CD1c-positive myeloid dendritic cell (primary cell): ENCODE data around the gene ELK4.
A peak's percentile ranks its signal among the peaks of the same experiment; 100 is the strongest.

Source experiments
- DNase-seq: peaks from one replicate; pipeline ENCODE4 v3.0.0-alpha.2; 2016; ENCODE audit errors: extremely low spot score

ELK4 gene

DNA sequence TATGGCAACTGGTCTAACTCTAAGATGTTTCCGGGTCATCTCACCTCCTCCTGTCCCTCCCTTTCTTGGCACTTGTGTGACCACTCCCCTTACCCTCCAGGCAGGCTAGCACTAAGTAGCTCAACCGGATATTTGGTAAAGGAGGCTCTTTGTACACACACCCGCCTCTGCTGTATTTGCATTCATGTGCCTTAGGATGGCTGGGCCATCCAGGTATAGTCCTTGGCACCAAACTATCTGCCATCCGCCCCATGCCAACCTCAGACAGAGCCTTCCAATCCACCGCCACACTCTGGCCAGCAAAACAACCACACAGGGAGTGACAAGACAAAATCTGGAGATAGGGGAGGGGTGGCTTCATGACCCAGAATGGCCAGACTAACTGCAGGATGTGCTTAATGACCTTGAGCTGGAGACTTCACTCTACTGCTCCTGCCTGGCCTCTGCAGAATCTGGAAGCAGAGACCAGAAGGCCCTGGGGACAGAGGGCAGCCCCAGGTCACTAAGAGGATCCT lies 67.8 kb downstream of the ELK4 start:
- no peak for DNase-seq

DNA sequence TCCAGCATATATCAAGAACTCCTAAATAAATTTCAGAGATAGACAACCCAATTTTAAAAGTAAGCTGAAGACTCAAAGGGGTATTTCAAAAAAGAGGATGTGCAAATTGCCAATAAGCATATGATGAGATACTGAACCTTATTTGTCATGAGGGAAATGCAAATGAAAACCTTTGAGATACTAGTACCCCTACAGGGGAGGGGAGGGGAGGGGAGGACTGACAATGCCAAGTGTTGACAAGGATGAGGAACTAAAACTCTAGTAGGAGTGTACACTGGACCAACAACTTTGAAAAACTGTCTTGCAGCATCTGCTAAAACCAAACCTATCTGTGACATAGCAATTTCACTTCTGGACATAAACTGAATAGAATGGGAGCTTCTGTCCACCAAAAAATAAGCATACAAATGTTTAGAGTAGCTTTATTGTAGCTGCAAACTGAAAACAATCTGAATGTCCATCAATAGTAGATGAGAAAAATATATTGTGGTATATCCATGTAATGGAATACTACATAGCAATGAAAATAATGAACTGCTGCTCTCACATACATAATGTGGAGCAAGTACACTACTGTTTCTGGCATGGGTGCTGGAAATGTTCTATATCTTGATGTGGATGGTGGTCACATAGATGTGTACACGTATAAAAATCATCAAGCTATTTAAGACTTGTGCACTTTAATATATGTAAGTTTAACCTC lies 70.2 kb downstream of the ELK4 start:
- peak; percentile 66 for DNase-seq
